Stomach (tissue), 4 donors: ENCODE measurements around the gene DEK.

Source experiments
- CTCF ChIP-seq, 7 experiments: fragments of 450-650 bp in 4 of 7; fragments of 200-600 bp in 3 of 7; sonication (generic) in 3 of 7; IDR thresholded peaks; one replicate each; pipeline ENCODE4 v1.5.1; 2016 to 2019; ENCODE audit warnings: antibody characterized with exemption in 7 of 7, control low read depth in 2 of 7, mild to moderate bottlenecking in 1 of 7
- EP300 ChIP-seq: sonication (generic); formaldehyde crosslinking; IDR thresholded peaks from one replicate; pipeline ENCODE4 v1.6.1; 2017; ENCODE audit warnings: antibody characterized with exemption
- POLR2A ChIP-seq, 4 donors: fragments of 450-650 bp; IDR thresholded peaks; one replicate each; pipeline ENCODE4 v1.6.1; 2016; ENCODE audit warnings: antibody characterized with exemption in 4 of 4, control low read depth in 2 of 4, mild to moderate bottlenecking in 1 of 4, moderate library complexity in 1 of 4
- POLR2AphosphoS5 ChIP-seq, 3 donors: sonication (generic); formaldehyde crosslinking; IDR thresholded peaks; one replicate each; pipeline ENCODE4 v1.6.1; 2016; ENCODE audit warnings: antibody characterized with exemption in 3 of 3

- TF ChIP-seq CTCF (IDR thresholded peaks at IDR 0.05) (no peak), POLR2A (IDR thresholded peaks at IDR 0.05) (no peak), POLR2AphosphoS5 (IDR thresholded peaks at IDR 0.05) (no peak), EP300 (no peak)
Observed at GRCh38 chr6:18245642-18246041, 18.7 kb downstream of the DEK start.
